IMR-90 (cell line): ENCODE measurements around the gene LIPH. TPM values are rescaled to one million over a fixed set of nuclear protein-coding genes. Genes with fewer than 3 reads are reported as not detected.

Experiments used
- ATAC-seq: fragments of 200-7000 bp; cut with Tn5 transposase; 2 replicates; pipeline ENCODE4 v1.9.1; 2020; ENCODE audit warnings: low read depth, mild to moderate bottlenecking, moderate library complexity
- BruUV-seq: library from RNA; stranded (reverse); fragments of 400-500 nt; replicated peaks from 2 replicates; lab custom pipeline; 2021; lab: Mats Ljungman, UMichigan
- CTCF ChIA-PET: fragments of 300-600 bp; formaldehyde crosslinking; extraction: SDS; loops from one replicate; lab custom pipeline; 2021; ENCODE audit warnings: antibody characterized with exemption; lab: Yijun Ruan, JAX
- POLR2A ChIA-PET: fragments of 300-600 bp; sonication (Branson Sonifier 250); formaldehyde crosslinking; loops from one replicate; lab custom pipeline; 2022; ENCODE audit warnings: antibody characterized with exemption; ENCODE audit not compliant: unreplicated experiment; lab: Charles Lee
- DNase-seq: peaks from one replicate; pipeline ENCODE4 v3.0.0; 2013
- H2AFZ ChIP-seq: replicated peaks from 2 replicates; pipeline ENCODE3; 2013; ENCODE audit warnings: low read length, mild to moderate bottlenecking; ENCODE audit not compliant: poor library complexity
- H2AK5ac ChIP-seq: 2 replicates; pipeline ENCODE4 v1.6.1; 2013; ENCODE audit warnings: low read depth, low read length, inconsistent platforms
- H2AK9ac ChIP-seq: replicated peaks from 2 replicates; pipeline ENCODE3; 2013; ENCODE audit warnings: mild to moderate bottlenecking, low read depth, low read length, moderate library complexity; ENCODE audit not compliant: poor library complexity
- H2BK120ac ChIP-seq: 2 replicates; pipeline ENCODE4 v1.6.1; 2013; ENCODE audit warnings: low read depth, low read length, inconsistent platforms
- H2BK15ac ChIP-seq: 3 replicates; pipeline ENCODE4 v1.6.1; 2013; ENCODE audit warnings: low read depth, low read length, inconsistent platforms
- H2BK20ac ChIP-seq: 2 replicates; pipeline ENCODE4 v1.6.1; 2013; ENCODE audit warnings: low read depth, mild to moderate bottlenecking, inconsistent platforms, low read length, moderate library complexity
- H2BK5ac ChIP-seq: 2 replicates; pipeline ENCODE4 v1.6.1; 2013; ENCODE audit warnings: mild to moderate bottlenecking, low read depth, low read length, inconsistent platforms; ENCODE audit not compliant: poor library complexity, severe bottlenecking
- H3K14ac ChIP-seq: replicated peaks from 2 replicates; pipeline ENCODE4 v1.6.1; 2013; ENCODE audit warnings: low read depth, low read length, inconsistent platforms
- H3K18ac ChIP-seq: 2 replicates; pipeline ENCODE4 v1.6.1; 2013; ENCODE audit warnings: low read depth, low read length, control low read depth
- H3K23ac ChIP-seq: 2 replicates; pipeline ENCODE4 v1.6.1; 2013; ENCODE audit warnings: low read depth, low read length, inconsistent platforms
- H3K27ac ChIP-seq: 2 replicates; pipeline ENCODE4 v1.5.1; 2013; ENCODE audit warnings: mild to moderate bottlenecking, control low read depth, low read length; ENCODE audit not compliant: insufficient read depth
- H3K27me3 ChIP-seq: 2 replicates; pipeline ENCODE4 v1.6.1; 2013; ENCODE audit warnings: low read length; ENCODE audit not compliant: control insufficient read depth, insufficient read depth
- H3K36me3 ChIP-seq: 2 replicates; pipeline ENCODE4 v1.6.1; 2013; ENCODE audit warnings: low read length, mixed read lengths; ENCODE audit not compliant: control insufficient read depth, insufficient read depth
- H3K4ac ChIP-seq: 2 replicates; pipeline ENCODE4 v1.6.1; 2013; ENCODE audit warnings: low read depth, low read length, inconsistent platforms
- H3K4me1 ChIP-seq: 2 replicates; pipeline ENCODE4 v1.6.1; 2013; ENCODE audit warnings: low read length, mixed read lengths; ENCODE audit not compliant: control insufficient read depth, insufficient read depth
- H3K4me2 ChIP-seq: 2 replicates; pipeline ENCODE4 v1.6.1; 2013; ENCODE audit warnings: low read depth, mild to moderate bottlenecking, control low read depth, low read length, moderate library complexity
- H3K4me3 ChIP-seq: 2 replicates; pipeline ENCODE4 v1.5.1; 2013; ENCODE audit warnings: low read depth, mild to moderate bottlenecking, control low read depth, low read length, moderate library complexity; ENCODE audit not compliant: insufficient read depth
- H3K56ac ChIP-seq: 2 replicates; pipeline ENCODE4 v1.6.1; 2013; ENCODE audit warnings: low read length, inconsistent platforms; ENCODE audit not compliant: insufficient read depth; ENCODE audit errors: extremely low read depth
- H3K79me1 ChIP-seq, 2 experiments: 2 replicates each; pipeline ENCODE4 v1.6.1; 2013; ENCODE audit warnings: low read length in 2 of 2, inconsistent platforms in 1 of 2, low read depth in 1 of 2
- H3K9ac ChIP-seq: 2 replicates; pipeline ENCODE4 v1.6.1; 2013; ENCODE audit warnings: low read depth, low read length, control low read depth
- H3K9me1 ChIP-seq: 2 replicates; pipeline ENCODE4 v1.6.1; 2013; ENCODE audit warnings: low read length, inconsistent platforms; ENCODE audit not compliant: insufficient read depth
- H3K9me3 ChIP-seq: 2 replicates; pipeline ENCODE4 v1.6.1; 2013; ENCODE audit warnings: low read length; ENCODE audit not compliant: control insufficient read depth, insufficient read depth
- H4K20me1 ChIP-seq: 2 replicates; pipeline ENCODE4 v1.6.1; 2013; ENCODE audit warnings: low read length, inconsistent platforms; ENCODE audit not compliant: insufficient read depth
- H4K5ac ChIP-seq: 2 replicates; pipeline ENCODE4 v1.6.1; 2013; ENCODE audit warnings: mild to moderate bottlenecking, low read depth, low read length, control low read depth
- H4K8ac ChIP-seq, 2 experiments: 2 replicates each; pipeline ENCODE4 v1.6.1; 2013; ENCODE audit warnings: low read depth in 2 of 2, low read length in 2 of 2, control low read depth in 1 of 2, inconsistent platforms in 1 of 2
- H4K91ac ChIP-seq: 2 replicates; pipeline ENCODE4 v1.6.1; 2013; ENCODE audit warnings: low read depth, low read length, inconsistent platforms; ENCODE audit not compliant: insufficient read depth
- BHLHE40 ChIP-seq: fragments of 150-350 bp; IDR thresholded peaks from 2 replicates; pipeline ENCODE4 v1.6.1; 2016; ENCODE audit warnings: mild to moderate bottlenecking, low read depth, low read length
- CEBPB ChIP-seq: IDR thresholded peaks from 2 replicates; pipeline ENCODE4 v1.6.1; 2012; ENCODE audit warnings: low read depth, low read length, improper control_type of control experiment
- CHD1 ChIP-seq: IDR thresholded peaks from 2 replicates; pipeline ENCODE4 v1.6.1; 2012; ENCODE audit warnings: low read depth, low read length, improper control_type of control experiment
- CTCF ChIP-seq: conservative IDR thresholded peaks from 2 replicates; pipeline ENCODE4 v1.5.1; 2012; ENCODE audit warnings: mild to moderate bottlenecking, low read depth, low read length, improper control_type of control experiment
- FOS ChIP-seq: fragments of 150-350 bp; IDR thresholded peaks from 2 replicates; pipeline ENCODE4 v1.6.1; 2016; ENCODE audit warnings: low read depth, low read length
- MAFK ChIP-seq: IDR thresholded peaks from 2 replicates; pipeline ENCODE4 v1.6.1; 2012; ENCODE audit warnings: low read depth, low read length, improper control_type of control experiment
- MAZ ChIP-seq: IDR thresholded peaks from 2 replicates; pipeline ENCODE4 v1.6.1; 2012; ENCODE audit warnings: low read depth, mild to moderate bottlenecking, low read length, improper control_type of control experiment, moderate library complexity, borderline replicate concordance
- MXI1 ChIP-seq: IDR thresholded peaks from 2 replicates; pipeline ENCODE4 v1.6.1; 2012; ENCODE audit warnings: low read depth, mild to moderate bottlenecking, low read length, moderate library complexity, borderline replicate concordance
- NFE2L2 ChIP-seq: fragments of 150-350 bp; IDR thresholded peaks from 2 replicates; pipeline ENCODE4 v1.6.1; 2016; ENCODE audit warnings: low read depth, mild to moderate bottlenecking, low read length
- POLR2A ChIP-seq: IDR thresholded peaks from 2 replicates; pipeline ENCODE4 v1.6.1; 2012; ENCODE audit warnings: mild to moderate bottlenecking, low read depth, low read length
- RAD21 ChIP-seq: IDR thresholded peaks from 2 replicates; pipeline ENCODE4 v1.6.1; 2012; ENCODE audit warnings: low read length, improper control_type of control experiment
- RCOR1 ChIP-seq: IDR thresholded peaks from 2 replicates; pipeline ENCODE4 v1.6.1; 2012; ENCODE audit warnings: mild to moderate bottlenecking, low read length, improper control_type of control experiment; ENCODE audit not compliant: insufficient replicate concordance
- RFX5 ChIP-seq: IDR thresholded peaks from 2 replicates; pipeline ENCODE4 v1.8.0; 2012; ENCODE audit warnings: low read depth, mild to moderate bottlenecking, low read length, moderate library complexity
- SMC3 ChIP-seq: fragments of 150-350 bp; IDR thresholded peaks from 2 replicates; pipeline ENCODE4 v1.6.1; 2016; ENCODE audit warnings: low read depth, mild to moderate bottlenecking, antibody characterized with exemption, low read length, moderate library complexity
- whole genome bisulfite sequencing, 2 experiments: methylation state at CpG; one replicate each; pipeline versions ENCODE4 v1.1.5 to v1.1.7; 2013; ENCODE audit warnings: missing lambda C conversion rate in 2 of 2; ENCODE audit not compliant: insufficient read length in 1 of 2; ENCODE audit errors: extremely low coverage in 2 of 2; 5-methylcytosine and 5-hydroxymethylcytosine counted together
- dilution Hi-C: fragments of 300-500 bp; cut with HindIII; formaldehyde crosslinking; loops from one replicate; pipeline ENCODE4 v1.14.3; 2018; ENCODE audit warnings: low sequenced_read_pairs; ENCODE audit not compliant: unreplicated experiment
- in situ Hi-C: fragments of 300-500 bp; cut with MboI; formaldehyde crosslinking; loops from 3 replicates; pipeline ENCODE4 v1.14.3; 2019; ENCODE audit warnings: low sequenced_read_pairs, inconsistent platforms, mixed read lengths
- intact Hi-C: fragments of 100-400 bp; cut with micrococcal nuclease; formaldehyde crosslinking; loops from 2 replicates; pipeline ENCODE4 v1.10.0; 2022
- polyA plus RNA-seq, 3 experiments: library from polyadenylated mRNA; depleted of rRNA; stranded (reverse); fragments of >200 nt; gene quantifications; 2 replicates each; pipeline ENCODE4 v1.2.3, GENCODE V29; 2012; ENCODE audit warnings: low replicate concordance in 1 of 3
- total RNA-seq: library from RNA; depleted of rRNA; stranded (reverse); fragments of >200 nt; gene quantifications from 2 replicates; pipeline ENCODE4 v1.2.3, GENCODE V29; 2012
- TF ChIP-seq, protein P1 (sequence below): fragments of 150-350 bp; IDR thresholded peaks from 2 replicates; pipeline ENCODE4 v1.6.1; 2016; ENCODE audit warnings: low read depth, mild to moderate bottlenecking, low read length, moderate library complexity, borderline replicate concordance
- TF ChIP-seq, protein P2 (sequence below): fragments of 150-350 bp; IDR thresholded peaks from 2 replicates; pipeline ENCODE4 v1.6.1; 2017; ENCODE audit warnings: mild to moderate bottlenecking, antibody characterized with exemption, low read length, low read depth

The LIPH gene
- total and polyA plus RNA-seq, 2 of the 4 experiments (the other 2 are of a cell fraction): 0.27 to 0.36 TPM

DNA sequence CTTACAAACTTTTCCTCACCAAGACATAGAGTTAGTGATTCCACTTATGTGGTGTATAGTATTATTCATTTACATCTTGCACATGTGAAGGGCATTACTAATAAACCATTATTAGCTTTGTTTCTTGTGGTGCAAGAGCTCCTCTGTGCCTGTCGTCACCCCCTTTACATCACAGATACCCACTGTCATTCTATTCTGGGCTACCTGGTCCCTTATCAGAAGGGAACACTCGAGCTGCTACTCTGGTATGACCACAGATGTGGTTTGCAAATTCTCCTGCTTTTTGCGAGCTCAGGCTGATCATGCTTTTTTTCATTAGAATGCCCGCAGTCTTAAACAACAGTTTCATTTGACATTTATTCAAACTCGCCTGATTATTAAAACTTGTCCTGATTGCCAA, 19.8 kb upstream of the LIPH start:
- Histone ChIP-seq H2BK20ac (no peak overlapping the region), H3K27me3 (no peaks in the 10 kb centered on the region), H2AK9ac (no peak overlapping the region), H2AK5ac (no peak overlapping the region), H3K14ac (no peak overlapping the region), H2BK15ac (no peak overlapping the region), H2BK5ac (no peak overlapping the region), H4K8ac (no peak overlapping the region), H3K36me3 (no peaks in the 10 kb centered on the region), H3K4me3 (no peak overlapping the region), H3K9me3 (peaks cover 4% of the 10 kb centered on the region), H3K4me1 (no peaks in the 10 kb centered on the region), H4K91ac (no peak overlapping the region), H3K18ac (no peak overlapping the region), H3K4ac (no peak overlapping the region), H3K79me1 (no peaks in the 10 kb centered on the region), H4K5ac (no peak overlapping the region), H3K9me1 (no peaks in the 10 kb centered on the region), H3K9ac (no peak overlapping the region), H2BK120ac (no peak overlapping the region), H3K56ac (no peak overlapping the region), H3K4me2 (no peak overlapping the region), H3K27ac (no peak overlapping the region), H2AFZ (no peak overlapping the region), H4K20me1 (no peaks in the 10 kb centered on the region), H3K23ac (no peak overlapping the region)
- dilution Hi-C loops (no loop called here), in situ Hi-C loops (no loop called here), intact Hi-C loops (no loop called here)
- POLR2A ChIA-PET: no interaction called here
- TF ChIP-seq NFE2L2 (no peak), FOS (no peak), CTCF (no peak), RAD21 (no peak), RFX5 (no peak), CHD1 (no peak), MAZ (no peak), BHLHE40 (no peak), POLR2A (no peak), CEBPB (no peak), MAFK (no peak), SMC3 (no peak), RCOR1 (no peak), MXI1 (no peak)
- TF ChIP-seq, protein P1, sequence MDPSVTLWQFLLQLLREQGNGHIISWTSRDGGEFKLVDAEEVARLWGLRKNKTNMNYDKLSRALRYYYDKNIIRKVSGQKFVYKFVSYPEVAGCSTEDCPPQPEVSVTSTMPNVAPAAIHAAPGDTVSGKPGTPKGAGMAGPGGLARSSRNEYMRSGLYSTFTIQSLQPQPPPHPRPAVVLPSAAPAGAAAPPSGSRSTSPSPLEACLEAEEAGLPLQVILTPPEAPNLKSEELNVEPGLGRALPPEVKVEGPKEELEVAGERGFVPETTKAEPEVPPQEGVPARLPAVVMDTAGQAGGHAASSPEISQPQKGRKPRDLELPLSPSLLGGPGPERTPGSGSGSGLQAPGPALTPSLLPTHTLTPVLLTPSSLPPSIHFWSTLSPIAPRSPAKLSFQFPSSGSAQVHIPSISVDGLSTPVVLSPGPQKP: no peak
- TF ChIP-seq, protein P2, sequence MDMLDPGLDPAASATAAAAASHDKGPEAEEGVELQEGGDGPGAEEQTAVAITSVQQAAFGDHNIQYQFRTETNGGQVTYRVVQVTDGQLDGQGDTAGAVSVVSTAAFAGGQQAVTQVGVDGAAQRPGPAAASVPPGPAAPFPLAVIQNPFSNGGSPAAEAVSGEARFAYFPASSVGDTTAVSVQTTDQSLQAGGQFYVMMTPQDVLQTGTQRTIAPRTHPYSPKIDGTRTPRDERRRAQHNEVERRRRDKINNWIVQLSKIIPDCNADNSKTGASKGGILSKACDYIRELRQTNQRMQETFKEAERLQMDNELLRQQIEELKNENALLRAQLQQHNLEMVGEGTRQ: no peak
- BruUV-seq: no TSS peak
- 64% methylated on average over 5 of the region's 5 CpGs; no CpG with 5 or more reads in 1 of the 2 experiments for WGBS, 2 experiments
- ATAC-seq (no peak), DNase-seq (no peak)
- CTCF ChIA-PET: interaction anchor here (2.1 kb wide), 1 partner anchor 13 kb away, joined by 9 read pairs; no protein-coding TSS in a partner anchor
